HG02588 (cell line): ENCODE data around the gene DNM2.
"Not testable (repeated sequence)": the region's sequence is repeated elsewhere in the genome, so short reads cannot be mapped to it uniquely, and the experiment has no call there.

Experiments
- ATAC-seq: cut with Tn5 transposase; IDR thresholded peaks from one replicate; pipeline ENCODE4 v1.9.1; 2021; ENCODE audit warnings: mild to moderate bottlenecking, moderate library complexity; ENCODE audit not compliant: unreplicated experiment

The DNM2 gene

DNA sequence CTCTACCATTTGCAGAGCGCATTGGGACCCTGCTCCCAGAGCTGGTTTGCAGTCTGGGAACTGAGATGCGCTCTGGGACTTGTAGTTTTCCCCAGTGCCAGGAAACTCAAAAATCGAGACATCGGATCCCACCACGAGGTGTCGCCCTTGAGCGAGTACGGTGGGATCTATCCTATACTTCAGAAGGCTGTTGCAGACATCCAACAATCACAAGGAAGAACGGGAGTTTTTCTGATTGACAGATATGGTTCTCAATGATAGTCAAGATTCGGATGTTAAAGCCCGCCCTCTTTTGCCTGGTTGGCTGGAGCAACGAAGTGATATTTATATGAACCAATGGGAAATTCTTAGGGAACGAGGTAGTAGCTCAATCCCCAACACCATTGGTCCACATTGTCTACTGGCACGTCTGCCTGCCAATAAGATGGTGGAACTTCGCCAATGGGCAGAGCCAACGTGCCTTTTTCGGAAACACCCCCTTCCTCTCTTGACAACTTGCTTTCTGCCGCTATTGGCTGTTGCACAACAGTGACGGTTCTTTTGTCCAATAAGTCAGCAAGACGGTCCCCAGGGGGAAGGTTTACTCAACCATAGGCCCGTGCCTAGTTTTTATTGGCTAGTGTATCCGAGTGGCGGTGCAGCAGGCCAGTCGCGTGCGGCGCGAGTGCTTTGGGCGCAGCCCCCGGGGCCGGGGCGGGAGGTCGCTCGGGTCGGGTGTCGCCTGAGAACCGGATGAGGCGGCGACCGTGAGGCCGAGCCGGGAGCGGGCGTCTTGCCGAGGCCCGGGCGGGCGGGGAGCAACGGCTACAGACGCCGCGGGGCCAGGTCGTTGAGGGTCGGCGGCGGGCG, at the start of gene DNM2:
Gene DNM2 (plus strand): TSS at position 724 of the 849 bp plus-strand sequence. CDS start 164 bp downstream, outside the sequence.
- peak; percentile 72 for ATAC-seq

DNA sequence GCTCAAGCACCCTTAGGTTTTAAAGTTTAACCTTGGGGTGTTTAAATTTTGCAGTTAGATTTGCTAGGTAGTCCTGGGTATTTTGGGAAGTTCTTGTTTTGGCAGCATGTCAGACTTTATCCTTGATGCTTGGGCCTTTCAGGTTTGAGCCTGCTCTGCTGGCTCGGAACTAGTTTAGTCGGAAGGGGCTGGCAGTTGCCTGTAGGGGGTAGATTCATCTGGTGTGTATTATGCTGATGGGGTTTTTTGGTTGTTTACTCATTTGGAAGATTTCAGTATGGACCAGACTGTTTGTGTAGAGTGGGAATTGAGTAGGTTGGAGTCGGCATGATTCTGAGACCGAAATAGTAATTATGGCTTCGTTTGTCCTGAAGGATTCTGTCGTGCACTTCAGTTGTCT, 48.6 kb upstream of the DNM2 start:
- no peak for ATAC-seq

DNA sequence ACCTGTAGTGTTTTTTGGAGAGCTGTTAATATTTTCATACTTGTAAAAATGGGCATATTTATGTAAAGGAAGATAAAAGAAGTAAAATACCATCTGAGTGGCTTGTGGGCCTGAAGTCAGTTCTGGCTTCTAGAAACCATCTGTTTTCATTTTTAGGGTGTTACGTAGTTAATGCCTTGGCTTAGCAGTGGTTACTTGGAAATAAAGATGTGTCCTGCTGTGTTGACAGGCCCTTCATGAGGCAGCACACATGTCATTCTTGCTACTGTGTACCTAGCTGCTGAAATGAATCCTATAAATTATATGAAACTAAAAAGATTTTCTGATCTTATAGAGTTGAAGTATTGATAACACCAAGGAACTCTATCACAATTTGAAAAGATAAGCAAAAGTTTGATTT, 47.7 kb upstream of the DNM2 start:
- ATAC-seq, result no peak

DNA sequence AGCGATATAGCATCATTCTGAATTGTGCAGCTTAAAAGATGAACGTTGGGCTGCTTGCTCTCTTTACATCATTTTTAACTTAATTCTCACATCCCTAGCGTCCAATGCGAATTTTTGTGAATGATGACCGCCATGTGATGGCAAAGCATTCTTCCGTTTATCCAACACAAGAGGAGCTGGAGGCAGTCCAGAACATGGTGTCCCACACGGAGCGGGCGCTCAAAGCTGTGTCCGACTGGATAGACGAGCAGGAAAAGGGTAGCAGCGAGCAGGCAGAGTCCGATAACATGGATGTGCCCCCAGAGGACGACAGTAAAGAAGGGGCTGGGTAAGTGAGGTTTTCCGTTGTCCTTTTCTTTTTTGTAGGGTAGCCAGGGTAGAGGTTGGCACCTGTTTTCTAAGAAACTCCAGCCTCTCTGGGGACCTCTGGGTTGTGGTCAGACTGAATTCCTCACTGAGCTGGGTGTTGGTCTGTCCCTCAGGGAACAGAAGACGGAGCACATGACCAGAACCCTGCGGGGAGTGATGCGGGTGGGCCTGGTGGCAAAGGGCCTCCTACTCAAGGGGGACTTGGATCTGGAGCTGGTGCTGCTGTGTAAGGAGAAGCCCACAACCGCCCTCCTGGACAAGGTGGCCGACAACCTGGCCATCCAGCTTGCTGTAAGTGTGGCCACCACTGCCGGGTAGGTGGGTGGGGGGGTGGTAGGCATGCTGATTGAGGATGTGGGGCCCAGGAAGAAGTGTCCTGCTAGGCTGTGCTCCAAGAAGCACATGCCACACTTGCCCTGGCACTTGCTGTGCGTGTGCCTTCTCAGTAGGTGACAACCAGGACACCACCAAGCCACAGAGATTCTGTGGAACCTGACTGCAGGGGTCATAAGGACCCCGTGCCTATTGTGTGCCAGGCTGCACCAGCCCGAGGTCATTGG, 46.7 kb upstream of the DNM2 start:
- no peak for ATAC-seq

DNA sequence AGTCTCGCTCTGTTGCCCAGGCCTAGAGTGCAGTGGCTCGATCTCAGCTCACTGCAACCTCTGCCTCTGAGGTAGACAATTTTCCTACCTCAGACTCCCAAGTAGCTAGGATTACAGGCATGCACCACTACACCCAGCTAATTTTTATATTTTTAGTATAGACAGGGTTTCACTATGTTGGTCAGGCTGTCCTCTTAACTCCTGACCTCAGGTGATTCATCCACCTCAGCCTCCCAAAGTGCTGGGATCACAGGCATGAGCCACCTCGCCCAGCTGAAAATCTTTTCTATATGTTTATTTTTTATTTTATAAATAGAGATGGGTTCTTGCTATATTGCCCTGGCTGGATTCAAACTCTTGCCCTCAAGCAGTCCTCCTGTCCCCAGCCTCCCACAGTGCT, 46.0 kb upstream of the DNM2 start:
- ATAC-seq, result not testable (repeated sequence)

DNA sequence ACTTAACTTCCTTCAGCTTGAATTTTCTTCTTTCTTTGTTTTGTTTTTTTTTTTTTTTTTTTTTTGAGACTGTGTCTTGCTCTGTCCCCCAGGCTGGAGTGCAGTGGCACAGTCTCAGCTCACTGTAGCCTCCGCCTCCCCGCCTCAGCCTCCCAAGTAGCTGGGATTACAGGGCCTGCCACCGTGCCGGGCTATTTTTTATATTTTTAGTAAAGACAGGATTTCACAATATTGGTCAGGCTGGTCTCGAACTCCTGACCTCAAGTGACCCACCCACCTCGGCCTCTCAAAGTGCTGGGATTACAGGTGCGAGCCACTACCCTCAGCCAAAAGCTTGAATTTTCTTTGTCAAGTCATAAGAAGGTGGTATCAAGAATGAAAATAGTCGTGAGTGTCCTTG, 42.7 kb upstream of the DNM2 start:
- ATAC-seq, result not testable (repeated sequence)

DNA sequence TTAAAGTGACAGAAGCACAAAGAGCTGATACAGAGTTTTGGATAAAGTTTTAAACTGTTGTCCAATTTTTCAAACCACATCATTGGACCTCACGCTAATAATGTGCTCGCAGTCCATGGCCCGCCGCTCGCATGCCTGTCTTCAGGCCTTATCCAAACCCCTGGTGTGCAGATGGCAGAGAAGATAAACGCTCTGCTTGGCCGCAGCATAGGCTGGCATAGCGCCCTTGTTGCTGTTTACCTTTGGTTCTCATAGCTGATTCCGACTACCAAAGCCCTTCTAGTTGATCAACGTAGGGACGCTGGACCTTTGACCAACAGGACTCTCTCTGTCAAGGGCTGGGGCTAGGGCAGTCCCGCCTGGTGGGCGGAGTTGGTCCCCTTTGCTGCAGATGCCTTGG, 40.1 kb upstream of the DNM2 start:
- no peak for ATAC-seq

DNA sequence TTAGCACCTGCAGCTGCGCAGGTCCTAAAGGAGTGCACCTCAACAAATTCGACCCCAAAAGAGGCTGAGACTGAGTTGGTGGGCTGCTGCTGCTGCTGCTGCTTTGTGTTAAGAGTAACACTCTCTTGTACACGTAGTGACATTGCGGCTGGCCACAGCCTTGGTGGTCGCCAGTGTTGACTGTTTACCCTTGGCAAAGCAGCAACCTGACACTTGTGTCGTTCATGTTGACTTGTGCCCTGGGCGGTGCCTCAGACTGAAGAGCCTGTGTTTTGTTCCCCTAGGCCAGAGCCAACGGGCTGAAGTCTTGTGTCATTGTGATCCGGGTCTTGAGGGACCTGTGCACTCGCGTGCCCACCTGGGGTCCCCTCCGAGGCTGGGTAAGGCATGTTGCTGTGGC, 39.1 kb upstream of the DNM2 start:
- no peak for ATAC-seq

DNA sequence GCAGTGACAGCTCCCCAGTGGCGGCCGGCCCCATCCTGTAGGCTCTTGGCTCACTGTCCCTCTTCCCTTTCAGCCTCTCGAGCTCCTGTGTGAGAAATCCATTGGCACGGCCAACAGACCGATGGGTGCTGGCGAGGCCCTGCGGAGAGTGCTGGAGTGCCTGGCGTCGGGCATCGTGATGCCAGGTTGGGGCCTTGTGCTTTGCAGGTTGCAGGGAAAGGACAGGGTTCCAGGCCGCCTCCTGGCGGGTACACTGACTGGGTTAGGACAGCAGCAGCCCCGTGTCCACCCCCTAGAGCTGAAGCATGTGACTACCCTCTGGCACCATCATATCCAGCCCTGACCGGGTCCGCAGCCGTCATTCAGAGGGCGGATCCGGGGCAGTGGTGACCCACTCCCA, 38.1 kb upstream of the DNM2 start:
- ATAC-seq, result no peak

DNA sequence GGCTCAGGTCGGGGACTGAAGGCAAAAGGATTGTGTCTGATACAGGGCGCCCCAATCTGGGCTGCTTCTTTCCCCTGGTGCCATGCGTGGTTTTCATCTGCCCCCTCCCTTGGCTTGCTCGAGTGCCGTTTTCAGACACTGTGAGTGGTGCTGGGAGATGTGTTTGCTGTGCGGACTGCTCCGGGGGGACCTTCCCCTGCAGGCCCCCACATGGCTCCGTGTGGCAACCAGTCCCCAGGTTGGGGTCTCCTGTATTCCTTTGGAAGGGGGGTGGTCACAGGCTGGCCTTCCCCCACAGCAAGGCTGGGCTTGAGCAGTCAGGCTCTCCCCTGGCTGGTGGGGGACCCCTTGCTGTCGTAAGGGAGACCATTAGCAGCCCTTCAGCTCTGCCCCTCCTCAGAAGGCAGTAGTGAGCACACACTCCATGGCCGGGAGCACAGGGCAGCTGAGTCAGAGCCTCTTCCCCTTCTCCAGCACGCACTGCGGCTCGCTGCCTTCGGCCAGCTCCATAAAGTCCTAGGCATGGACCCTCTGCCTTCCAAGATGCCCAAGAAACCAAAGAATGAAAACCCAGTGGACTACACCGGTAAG, 37.2 kb upstream of the DNM2 start:
- ATAC-seq, result no peak

DNA sequence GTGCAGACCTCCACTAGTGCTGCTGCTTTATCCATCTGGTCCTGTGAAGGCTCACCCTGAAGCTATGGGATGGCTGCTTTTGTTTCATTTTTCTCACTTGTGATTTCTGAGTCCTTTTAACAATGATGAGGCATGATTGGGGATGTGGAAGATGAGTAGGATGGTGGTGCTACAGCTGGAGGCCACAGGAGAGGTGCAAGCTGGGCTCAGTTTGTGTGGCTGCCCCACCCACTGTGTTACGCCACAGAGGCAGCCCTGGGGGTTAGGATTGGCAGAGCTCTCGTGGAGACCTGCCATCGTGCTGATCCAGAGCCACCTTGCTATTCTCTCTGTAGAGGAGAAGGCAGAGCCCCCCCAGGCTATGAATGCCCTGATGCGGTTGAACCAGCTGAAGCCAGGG, 36.2 kb upstream of the DNM2 start:
- no peak for ATAC-seq

DNA sequence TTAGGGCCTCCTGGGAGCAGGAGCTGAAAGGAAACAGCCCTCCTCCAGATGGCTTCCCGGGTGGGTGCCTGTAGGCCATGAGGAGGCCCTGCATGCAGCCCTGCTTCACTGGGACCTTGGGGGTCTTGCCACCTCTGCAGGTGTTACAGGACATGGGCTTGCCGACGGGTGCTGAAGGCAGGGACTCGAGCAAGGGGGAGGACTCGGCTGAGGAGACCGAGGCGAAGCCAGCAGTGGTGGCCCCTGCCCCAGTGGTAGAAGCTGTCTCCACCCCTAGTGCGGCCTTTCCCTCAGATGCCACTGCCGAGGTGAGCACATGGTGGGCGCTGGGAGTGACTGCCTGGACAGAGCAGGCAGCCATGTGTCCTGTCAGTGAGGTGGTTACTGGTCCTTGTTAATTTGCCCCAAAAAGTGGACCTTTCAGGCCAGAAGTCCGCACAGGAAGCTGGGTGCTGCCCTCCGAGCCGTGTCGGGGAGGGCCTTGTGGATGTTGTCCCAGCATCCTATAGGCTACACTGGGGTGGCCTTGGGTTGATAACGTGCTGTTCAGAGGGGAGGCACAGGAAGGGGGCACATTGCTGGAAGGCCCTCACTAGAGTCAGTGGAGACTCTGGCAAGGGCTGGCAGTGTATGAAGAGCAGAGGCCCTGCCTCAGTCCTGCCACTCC, 35.3 kb upstream of the DNM2 start:
- no peak for ATAC-seq

DNA sequence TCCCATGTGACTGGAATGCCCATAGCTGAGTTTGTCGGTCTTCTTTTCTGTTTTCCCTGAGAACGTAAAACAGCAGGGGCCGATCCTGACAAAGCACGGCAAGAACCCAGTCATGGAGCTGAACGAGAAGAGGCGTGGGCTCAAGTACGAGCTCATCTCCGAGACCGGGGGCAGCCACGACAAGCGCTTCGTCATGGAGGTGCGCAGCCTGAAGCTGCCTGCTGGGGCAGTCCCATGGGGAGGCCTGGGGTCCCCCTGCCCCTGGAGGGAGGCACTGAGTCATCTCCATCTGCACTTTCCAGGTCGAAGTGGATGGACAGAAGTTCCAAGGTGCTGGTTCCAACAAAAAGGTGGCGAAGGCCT, 34.8 kb upstream of the DNM2 start:
- no peak for ATAC-seq

DNA sequence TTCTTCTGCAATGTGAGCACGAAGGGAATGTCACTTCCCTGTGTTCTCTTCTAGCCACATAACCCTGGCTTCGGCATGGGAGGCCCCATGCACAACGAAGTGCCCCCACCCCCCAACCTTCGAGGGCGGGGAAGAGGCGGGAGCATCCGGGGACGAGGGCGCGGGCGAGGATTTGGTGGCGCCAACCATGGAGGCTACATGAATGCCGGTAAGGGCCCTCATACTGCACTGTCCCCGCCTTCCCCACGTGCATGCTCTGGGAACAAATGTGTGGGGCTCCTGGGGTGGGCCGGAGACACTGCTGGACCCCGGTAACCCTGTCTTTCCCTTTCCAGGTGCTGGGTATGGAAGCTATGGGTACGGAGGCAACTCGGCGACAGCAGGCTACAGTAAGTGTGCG, 34.3 kb upstream of the DNM2 start:
- no peak for ATAC-seq

DNA sequence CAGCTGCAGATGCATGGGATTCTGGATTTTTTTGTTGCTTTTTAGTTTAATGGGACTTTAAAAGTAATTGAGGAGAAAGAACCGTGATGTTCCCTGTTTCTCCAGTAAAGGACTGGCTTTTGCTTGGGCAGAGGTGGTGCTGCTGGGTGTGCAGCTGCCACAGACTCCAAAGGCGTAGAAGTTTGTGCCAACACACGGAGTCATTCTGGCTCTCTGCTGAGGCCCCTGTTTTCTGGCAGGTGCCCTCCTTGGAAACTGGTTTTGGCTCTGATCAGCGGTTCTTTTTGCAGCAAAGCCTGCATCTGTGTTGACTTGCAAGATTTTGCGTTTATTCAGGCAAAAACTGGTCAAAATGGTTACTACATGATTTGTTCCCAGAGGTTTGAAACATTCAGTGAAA, 32.7 kb upstream of the DNM2 start:
- ATAC-seq, result no peak

DNA sequence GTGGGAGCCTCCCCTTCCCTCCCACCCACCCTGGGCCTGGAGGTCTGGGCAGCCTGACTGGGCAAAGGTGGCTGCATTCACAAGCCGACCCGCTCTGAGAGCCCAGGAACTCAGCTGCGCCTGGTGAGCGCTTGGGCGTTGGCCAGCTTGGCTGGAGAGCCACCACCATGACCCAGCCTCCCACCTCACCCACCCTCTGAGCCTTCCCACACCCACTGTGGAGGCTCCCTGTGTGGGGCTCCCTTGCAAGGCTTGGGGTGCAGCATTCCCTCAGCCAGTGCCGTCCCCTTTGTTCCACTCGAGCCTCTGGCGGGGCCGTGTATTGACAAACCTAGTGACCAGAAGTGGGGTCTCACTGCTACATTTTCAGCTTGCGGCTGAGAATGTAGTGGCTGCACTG, 31.7 kb upstream of the DNM2 start:
- ATAC-seq, result no peak

DNA sequence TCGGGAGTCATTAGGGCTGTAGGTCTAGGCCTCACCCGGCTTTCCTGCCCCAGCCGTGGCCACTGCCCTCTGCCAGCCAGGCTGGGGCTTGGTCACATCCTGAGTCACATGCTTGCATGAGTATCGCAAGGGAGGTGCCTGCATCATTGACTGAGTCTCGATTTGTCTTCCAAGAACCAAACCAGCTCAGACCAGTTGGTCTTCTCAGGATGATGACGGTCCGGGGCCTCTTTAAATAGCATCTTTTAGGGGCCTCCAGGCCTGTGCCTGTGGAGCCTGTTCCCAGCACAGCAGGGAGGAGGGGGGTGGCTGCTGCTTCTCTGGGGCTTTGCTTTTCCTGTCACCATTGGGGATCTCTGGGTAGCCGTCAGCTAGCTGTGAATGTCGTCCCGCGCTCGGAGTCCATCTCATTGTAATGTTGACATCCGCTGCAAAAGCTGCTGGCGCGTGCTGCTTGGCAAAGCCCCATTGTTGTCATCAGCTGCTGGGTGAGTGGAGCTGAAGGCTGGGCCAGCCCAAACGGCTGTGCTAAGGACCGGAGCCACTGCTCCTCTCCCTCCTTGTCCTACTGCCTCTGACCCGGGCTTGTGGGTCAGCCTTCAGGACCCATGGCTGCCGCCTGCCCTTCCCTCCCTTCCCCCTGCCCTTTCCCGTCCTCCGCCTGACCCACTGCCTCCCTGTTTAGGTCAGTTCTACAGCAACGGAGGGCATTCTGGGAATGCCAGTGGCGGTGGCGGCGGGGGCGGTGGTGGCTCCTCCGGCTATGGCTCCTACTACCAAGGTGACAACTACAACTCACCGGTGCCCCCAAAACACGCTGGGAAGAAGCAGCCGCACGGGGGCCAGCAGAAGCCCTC, 31.0 kb upstream of the DNM2 start:
- ATAC-seq, result no peak

DNA sequence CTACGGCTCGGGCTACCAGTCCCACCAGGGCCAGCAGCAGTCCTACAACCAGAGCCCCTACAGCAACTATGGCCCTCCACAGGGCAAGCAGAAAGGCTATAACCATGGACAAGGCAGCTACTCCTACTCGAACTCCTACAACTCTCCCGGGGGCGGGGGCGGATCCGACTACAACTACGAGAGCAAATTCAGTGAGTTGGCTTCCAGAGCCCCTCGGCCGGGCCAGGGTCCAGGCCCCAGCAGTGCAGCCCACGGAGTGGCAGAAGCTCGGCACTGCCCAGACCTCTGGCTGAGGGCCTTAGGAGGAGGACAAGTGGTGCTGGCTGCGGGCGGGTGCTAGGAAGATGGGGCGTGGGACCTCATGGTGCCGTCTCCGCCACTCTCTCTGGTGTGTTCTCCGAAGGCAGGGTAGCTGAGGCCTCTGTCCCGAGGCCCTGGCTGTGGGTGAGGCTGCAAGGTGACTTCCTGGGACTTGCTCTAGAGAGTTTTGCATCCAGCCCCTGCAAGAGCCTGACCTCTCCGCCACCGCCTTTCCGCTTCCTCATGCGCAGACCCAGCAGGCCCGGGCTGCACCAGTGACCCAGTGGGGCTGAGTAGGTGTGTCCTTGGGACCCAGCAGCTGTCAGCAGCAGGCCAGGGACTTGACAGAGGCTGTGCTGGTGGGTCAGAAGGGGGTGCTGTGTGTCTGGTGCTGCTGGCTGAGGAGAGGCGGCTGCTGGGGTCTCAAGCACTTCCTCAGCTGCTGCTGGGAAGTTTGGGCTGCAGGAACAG, 30.2 kb upstream of the DNM2 start:
- no peak for ATAC-seq

DNA sequence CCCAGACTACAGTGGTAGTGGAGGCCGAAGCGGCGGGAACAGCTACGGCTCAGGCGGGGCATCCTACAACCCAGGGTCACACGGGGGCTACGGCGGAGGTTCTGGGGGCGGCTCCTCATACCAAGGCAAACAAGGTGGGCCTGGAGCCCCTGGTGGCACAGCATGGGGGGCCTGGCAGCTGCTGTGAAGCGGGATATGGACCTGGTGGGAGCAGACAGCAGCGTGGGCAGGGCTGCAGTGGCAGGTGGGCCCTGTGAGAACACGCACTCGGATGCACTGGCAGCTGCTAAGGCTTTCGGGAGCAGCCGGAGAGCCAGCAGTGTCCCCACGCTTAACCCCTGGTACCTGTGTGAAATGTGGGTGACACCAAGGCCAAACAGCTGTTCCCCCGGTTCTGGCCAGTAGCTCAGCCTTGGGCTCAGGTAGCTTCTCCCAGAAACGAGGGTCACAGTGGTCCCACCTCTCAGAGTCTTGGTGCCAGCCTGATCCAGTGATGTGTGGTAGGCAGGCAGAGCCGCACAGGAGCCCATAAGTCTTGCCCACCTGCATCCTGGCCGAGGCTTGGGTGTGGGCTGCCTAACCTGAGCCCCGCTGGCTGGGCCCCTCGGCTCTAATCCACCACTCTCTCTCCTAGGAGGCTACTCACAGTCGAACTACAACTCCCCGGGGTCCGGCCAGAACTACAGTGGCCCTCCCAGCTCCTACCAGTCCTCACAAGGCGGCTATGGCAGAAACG, 29.2 kb upstream of the DNM2 start:
- ATAC-seq, result no peak
